ENCODE results near the gene BICDL2.
"Not testable (repeated sequence)": the region's sequence is repeated elsewhere in the genome, so short reads cannot be mapped to it uniquely, and the experiment has no call there.

Gene BICDL2

DNA sequence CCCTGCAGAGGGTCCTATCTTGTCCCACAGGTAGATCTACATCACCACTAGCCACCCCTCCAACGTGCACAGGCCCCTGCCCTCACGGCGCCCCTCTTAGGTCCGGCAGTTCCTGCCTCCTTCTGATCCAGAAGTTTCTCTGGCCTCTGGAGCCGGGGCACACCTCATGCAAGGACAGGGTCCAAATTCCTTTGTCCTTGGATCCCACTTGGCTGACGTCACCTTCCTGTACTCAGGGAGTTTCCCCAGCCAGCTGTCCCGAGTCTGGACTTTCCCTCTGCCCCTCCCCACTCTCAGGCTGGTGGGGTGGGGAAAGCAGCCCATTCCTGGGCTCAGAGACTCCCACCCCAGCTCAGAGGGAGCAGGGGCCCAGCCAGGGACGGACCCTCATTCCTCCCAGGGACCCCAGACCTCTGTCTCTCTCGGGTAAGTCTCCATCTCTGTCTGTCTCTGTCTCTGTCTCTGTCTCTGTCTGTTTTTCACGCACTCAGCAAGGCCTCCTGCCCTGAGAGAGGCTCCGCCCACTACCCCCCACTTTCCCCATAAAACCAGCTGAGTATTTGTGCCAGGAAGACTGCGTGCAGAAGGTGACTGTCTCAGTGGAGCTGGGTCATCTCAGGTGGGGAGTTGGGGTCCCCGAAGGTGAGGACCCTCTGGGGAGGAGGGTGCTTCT is 28.5 kb upstream of the BICDL2 start, which contains the start of gene IL32:
Gene IL32, plus strand, starts transcription at position 572 of the 673 bp plus-strand sequence. CDS start 172 bp downstream, outside the sequence.
- DNase-seq (ENCODE audit: low spot score), result no peak

DNA sequence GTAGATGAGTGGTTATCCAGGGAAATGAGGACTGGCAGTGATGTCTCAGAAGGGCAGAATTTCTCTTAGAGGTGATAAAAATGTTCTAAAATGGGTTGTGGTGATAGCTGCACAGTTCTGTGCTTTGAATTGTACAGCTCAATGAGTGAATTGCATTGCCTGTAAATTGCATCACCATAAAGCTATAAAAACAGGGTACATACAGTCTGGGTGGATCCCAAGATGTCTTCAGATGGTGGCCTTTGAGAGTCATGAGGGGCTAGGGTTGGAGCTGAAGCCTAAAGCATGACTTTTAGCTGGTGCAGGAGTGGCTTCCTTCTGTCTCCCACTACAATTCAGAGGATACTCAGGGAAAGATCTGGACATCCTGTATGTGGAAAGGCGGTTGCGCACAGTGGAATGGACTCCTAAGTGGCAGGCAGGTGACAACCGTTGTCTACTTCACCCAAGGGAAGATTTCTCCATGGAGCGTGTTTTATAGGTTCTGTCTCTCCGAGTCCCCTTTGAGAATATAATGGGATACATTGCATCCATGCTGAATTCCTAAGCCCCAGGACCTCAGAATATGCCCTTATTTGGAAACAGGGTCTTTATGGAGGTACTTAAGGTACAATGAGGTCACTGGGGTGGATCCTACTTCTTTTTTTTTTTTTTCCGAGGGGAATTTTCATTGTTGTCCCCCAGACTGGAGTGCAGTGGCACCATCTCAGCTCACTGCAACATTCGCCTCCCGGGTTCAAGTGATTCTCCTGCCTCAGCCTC is 27.1 kb upstream of the BICDL2 start:
- no peak for DNase-seq (ENCODE audit: low spot score)

DNA sequence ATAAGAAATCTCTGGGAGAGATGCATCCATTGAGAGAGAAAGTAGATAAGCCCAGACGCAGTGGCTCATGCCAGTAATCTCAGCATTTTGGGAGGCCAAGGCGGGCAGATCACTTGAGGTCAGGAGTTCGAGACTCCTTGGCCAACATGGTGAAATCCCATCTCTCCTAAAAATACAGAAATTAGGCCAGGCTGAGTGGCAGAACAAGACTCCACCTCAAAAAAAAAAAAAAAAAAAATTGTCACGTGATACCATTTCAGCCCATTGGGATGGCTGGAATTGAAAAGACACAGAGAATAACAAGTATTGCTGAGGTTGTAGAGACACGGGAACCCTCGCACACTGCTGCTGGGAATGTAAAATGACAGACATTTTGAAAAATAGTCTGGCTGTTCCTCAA is 25.8 kb upstream of the BICDL2 start:
- DNase-seq (ENCODE audit: low spot score), result no peak

DNA sequence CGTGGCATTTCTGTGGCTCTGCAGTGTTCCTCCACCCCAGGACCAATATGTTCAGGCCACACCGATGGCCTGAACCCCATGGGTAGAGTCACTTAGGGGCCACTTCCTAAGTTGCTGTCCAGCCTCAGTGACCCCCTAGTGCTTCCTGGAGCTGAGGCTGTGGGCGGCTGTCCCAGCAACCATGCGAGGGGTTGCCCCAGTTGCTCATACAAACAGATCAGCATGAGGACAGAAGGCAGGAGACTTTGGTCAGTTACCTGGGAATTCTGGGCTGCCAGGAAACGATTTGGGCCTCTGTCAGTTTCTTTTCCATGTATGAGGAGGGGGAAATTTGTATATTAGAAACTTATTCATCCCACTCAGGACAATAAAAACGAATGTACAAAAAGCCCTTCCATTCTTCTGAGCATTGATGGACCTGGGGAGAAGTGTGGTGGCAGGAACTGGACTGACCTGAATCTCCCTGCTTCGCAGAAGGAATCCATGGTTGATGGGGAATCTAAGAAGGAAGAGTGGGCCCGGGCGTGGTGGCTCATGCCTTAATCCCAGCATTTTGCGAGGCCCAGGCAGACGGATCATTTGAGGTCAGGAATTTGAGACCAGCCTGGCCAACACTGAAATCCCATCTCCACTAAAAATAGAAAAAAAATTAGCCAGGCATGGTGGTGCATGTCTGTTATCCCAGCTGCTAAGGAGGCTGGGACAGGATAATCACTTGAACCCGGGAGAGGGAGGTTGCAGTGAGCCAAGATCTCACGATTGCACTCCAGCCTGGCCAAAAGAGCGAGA is 23.8 kb upstream of the BICDL2 start:
- no peak for DNase-seq (ENCODE audit: low spot score)

DNA sequence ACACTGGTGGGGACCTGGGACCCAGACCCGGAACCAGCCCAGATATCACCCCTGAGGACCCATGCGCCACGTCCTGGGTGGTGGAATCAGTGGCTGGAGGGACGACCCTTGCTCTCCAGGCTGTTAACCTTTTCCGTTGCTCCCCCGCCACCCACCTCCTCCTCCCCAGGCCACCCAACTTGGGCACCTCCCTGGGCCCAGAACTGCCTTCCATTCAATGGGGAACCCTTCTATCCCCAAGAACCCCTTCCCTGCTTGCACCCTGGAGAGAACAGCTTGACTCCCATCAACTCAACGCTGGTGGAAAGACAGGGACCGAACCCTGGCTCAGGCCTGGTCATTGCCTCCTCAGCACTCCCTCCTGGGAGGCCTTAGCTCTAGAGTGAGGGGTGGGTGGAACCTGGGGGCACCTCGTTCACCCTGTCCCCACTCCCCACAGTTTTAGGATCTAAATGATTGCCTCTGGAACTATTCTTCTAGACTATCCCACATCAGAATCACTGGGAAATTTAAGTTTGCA is 23.0 kb upstream of the BICDL2 start:
- DNase-seq (ENCODE audit: low spot score), result no peak

DNA sequence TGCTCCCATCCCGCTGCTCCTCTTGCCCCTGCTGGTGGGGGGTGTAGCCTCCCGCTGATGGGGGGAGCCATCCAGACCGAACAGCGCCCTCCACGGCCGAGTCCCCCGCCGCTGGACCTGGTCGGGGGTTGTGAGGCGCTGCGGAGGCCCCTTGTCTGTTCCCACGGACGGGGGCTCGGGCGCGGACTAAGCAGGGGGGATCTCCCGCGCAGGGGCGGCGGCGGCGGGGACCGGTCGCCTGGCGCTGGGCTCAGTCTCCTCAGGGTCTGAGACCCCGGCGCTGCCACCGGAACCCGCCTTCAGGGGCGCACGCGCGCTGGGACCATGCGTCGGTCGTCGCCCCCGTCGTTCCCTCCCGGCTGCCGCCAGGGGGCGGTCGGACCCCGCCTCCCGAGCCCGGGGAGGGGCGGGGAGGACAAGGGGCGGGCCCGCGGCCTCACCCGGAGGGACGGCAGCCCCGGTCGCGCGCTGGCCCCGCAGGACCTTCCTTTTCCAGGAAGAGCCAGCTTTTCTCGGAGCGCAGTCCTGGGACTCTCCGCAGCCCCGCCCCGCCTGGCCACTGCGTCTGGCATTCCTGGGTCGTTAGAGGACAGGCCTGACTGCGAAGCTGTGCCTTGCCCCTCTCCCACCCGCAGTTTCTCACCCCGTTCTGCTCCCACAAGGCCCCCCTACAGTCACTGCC is 22.4 kb upstream of the BICDL2 start:
- DNase-seq (ENCODE audit: low spot score), result peak; percentile 85

DNA sequence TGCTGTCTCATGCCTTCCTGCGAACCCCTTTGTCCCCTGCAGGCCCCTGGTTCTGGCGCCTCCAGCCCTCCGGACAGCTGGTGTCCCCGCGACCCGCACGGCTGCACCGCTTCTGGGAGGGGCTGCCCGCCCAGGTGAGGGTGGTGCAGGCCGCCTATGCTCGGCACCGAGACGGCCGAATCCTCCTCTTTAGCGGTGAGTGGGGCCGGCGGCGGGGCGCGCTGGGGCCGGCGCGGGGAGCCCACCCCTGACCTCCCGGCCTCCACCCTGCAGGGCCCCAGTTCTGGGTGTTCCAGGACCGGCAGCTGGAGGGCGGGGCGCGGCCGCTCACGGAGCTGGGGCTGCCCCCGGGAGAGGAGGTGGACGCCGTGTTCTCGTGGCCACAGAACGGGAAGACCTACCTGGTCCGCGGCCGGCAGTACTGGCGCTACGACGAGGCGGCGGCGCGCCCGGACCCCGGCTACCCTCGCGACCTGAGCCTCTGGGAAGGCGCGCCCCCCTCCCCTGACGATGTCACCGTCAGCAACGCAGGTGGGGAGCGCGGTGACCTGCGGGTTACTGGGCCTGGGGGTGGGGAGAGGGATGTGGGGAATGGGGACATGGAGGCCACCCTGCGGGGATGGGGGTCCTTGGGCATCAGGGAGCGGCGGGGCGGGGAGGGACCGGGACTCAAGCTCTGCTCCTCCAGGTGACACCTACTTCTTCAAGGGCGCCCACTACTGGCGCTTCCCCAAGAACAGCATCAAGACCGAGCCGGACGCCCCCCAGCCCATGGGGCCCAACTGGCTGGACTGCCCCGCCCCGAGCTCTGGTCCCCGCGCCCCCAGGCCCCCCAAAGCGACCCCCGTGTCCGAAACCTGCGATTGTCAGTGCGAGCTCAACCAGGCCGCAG is 21.6 kb upstream of the BICDL2 start:
- peak; percentile 54 for DNase-seq (ENCODE audit: low spot score)

DNA sequence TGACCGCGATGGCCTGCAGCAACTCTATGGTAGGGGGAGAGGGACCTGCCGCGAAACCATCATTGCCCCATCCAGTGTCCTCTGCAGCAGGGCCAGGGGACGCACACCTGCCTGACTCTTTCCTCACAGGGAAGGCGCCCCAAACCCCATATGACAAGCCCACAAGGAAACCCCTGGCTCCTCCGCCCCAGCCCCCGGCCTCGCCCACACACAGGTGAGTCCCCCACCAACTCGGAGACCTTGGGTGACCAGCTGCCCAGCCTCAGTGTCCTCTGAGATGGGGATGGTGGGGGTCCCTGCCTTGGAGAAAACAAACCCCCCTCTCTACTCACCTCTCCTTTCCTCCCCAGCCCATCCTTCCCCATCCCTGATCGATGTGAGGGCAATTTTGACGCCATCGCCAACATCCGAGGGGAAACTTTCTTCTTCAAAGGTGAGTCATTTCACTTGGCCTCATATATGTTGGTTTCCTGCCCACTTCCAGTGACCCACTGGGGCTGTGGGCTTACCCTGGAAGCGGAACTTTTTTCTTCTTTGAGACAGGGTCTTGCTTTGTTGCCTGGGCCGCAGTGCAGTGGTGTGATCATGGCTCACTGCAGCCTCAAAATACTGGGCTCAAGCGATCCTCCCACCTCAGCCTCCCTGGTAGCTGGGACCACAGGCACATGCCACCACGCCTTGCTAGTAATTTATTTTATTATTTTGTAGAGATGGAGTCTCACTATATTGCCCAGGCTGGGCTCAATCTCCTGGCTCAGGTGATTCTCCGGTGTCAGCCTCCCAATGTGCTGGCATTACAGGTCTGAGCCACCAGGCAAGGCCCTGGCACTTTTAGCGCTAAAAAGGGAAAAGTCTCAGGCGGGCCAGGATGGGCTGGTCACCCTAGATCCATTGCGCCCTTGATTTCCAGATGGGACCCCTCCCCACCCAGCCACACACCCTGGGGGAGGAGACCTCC is 20.7 kb upstream of the BICDL2 start:
- DNase-seq (ENCODE audit: low spot score), result no peak

DNA sequence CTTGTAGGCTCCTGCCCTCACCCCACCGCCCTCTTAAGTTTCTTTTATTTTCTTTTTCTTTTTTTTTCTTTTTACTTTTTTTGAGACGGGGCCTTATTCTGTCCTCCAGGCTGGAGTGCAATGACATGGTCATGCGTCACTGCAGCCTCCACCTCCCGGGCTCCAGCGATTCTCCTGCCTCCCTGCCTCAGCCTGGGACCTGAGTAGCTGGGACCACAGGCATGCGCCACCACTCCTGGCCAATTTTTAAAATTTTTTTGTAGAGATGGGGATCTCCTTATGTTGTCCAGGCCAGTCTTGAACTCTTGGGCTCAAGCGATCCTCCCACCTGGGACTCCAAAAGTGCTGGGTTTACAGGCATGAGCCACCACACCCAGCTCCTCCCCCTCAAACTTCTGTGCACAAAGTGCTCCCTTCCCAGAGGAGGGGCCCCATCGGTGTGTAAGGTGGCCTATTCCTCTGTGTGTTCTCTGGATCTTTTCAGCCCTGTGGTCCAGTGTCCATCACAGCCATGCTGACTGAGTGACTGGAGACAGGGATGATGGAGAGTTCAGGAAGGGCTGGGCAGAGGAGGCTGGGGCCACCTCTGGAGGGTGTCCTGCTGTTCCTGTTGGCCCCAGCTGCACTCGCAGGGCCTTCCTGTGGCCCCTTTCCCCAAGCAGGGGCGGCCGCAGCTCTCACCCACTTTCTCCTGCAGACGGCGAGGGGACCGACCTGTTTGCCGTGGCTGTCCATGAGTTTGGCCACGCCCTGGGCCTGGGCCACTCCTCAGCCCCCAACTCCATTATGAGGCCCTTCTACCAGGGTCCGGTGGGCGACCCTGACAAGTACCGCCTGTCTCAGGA is 19.8 kb upstream of the BICDL2 start:
- no peak for DNase-seq (ENCODE audit: low spot score)

DNA sequence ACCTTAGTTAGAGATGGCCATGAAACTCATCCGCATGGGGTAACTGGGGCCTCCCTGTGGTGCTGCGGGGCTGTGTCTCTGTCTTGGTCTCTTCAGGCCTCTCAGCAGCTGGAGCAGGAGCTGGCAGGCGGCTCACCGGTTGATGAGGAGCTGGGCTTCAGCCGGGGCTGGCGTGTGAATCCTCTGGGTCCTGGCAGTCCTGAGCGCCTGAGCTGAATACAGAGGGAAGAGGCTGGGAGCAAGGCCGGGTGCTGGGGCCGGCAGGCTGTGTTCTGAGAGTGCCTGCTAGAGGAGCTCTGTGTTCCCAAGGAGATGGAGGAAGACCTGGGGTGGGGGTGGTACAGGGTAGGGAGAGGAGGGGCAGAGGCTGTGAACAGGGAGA is 19.0 kb upstream of the BICDL2 start:
- not testable (repeated sequence) for DNase-seq (ENCODE audit: low spot score)

DNA sequence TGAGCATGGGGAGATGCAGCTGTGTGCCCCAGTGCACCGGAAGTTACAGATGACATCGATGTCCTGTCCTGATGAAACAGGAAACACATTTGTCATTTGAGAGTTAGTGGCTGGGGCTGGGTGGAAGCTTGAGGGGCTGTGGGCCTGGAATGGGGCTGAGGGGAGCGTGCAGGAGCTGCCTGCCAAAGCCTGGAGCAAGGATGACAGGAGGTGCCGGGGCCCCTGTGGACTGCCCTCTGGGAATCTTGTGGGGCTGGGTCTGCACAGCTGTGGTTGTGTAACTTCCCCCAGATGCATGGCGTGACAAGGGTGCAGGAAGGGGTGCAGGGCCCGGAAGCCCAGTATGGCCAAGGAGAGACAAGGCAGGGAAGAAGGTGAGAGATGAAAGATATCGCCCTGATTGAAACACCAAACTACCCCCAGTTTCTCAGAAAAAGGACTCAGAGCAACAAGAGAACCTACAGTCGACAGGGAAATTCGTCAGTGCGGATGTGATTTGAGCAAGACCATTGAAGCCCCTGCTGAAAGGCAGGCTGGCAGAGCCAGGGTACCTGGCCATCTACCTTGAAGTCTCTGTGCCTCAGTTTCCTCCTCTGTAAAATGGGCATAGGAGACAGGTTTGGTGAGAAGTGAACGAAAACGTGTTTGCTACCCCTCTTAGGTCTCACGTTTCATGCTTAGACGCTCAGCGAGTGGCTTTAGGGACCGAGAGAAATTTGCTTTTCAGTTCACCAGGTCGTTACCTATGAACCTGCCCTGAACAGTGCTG is 18.4 kb upstream of the BICDL2 start:
- DNase-seq (ENCODE audit: low spot score), result no peak

DNA sequence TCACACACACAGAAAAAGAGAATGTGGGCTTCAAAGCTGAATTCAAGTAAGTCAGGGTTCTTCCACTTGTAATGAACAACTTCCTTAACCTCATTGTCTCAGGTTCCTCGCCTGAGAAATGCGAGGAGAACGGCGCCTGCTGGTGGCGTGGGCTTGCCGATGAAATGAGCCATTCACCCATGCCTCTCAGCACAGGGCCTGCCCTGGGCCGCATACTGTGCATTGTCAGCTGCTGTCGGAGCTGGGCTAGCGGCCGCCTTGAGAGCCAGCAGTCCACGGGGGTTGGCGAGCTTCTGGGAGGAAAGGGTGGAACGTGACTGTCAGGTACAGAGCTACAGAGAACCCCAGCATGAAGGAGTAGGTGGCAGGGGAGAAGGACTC is 16.6 kb upstream of the BICDL2 start:
- DNase-seq (ENCODE audit: low spot score), result not testable (repeated sequence)

DNA sequence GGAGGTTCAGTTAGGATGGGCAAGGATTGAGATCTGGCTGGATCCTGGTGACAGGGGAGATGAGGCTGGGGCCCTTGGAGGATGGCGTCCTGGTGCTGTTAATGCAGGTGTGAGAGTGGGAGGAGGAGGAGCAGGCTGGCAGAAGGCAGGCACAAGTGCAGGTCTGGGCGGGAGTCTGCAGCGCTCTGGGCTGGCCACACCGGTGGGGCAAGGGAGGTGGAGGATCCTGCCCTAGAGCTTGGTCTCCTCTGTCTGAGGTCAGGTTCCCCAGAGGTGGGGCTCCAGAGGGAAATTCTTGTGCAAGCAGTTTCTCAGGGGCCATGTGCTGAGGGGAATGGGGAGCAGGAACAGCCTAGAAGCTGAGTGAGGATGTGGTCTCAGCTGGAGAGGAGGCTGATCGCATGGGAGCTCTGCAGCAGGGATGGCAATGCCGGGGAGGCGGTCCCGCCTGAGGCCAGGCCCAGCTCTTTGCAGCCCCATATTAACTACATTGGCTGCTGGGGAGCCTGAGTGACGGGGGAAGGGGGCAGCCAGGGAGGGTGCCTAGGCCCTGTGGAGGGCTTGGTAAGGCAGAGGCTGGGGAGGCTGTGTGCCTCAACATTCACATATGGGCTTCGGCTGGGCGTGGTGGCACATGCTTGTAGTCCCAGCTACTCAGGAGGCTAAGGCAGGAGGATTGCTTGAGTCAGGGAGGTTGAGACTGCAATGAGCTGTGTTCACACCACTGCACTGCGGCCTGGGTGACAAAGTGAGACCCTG is 16.0 kb upstream of the BICDL2 start:
- not testable (repeated sequence) for DNase-seq (ENCODE audit: low spot score)

DNA sequence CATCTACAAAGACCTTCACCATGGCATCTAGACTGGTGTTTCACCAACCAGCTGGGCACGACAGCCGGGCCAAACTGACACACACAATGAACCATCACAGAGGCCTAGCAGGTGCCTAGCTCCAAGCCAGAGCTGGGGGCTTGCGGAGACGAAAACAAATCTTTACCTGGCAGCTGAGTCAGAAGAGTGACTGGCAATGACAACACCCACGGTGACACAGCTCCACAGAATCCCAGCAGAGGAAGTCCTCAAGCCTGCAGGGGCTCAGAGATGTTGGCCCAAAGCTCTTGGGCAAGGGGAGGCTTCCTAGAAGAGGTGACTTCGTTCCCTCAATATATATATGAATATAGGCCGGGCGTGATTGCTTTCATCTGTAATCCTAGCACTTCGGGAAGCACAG is 14.8 kb upstream of the BICDL2 start:
- DNase-seq (ENCODE audit: low spot score), result no peak

DNA sequence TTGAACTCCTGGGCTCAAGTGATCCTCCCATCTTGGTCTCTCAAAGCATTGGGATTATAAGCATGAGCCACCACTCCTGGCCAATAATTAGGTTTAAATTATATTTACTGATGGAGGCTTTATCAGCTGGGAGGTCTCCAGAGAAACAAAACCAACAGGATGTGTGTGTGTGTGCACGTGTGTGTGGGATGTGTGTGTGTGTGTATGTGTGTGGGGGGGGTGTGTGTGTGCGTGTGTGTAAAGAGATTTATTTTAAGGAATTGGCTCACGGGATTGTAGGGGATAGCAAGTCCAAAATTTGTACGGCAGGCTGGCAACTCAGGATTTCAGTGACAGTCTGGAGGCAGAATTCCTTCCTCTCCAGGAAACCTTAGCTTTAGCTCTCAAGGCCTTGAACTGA is 14.3 kb upstream of the BICDL2 start:
- DNase-seq (ENCODE audit: low spot score), result no peak

DNA sequence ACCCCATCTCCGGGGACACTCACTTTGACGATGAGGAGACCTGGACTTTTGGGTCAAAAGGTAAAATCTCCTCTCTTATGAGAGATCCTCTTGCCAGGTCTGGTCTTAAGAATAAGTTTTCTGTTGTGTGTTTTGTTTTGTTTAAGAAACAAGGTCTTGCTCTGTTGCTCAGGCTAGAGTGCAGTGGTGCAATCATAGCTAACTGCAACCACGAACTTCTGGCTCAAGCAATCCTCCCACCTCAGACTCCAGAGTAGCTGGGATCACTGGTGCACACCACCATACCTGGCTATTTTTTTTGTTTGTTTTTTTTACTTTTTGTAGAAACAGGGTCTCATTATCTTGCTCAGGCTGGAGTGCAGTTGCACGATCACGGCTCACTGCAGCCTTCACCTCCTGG is 13.7 kb upstream of the BICDL2 start:
- no peak for DNase-seq (ENCODE audit: low spot score)

DNA sequence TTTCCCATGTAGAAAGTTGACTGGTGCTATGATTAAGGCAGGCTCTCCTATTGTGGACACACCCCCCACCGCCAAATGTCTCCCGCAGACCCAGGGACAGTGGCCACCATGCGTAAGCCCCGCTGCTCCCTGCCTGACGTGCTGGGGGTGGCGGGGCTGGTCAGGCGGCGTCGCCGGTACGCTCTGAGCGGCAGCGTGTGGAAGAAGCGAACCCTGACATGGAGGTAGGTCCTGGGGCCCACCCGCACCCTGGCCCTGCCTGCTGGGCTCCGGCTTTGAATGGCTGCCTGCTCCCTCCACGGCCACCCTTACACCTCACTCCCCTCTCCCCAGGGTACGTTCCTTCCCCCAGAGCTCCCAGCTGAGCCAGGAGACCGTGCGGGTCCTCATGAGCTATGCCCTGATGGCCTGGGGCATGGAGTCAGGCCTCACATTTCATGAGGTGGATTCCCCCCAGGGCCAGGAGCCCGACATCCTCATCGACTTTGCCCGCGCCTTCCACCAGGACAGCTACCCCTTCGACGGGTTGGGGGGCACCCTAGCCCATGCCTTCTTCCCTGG is 13.3 kb upstream of the BICDL2 start:
- no peak for DNase-seq (ENCODE audit: low spot score)

Data from SK-N-DZ (cell line).